IPS-NIHi11 (cell line): ENCODE measurements around the gene TGM3.

Experiments
- DNase-seq: peaks from one replicate; pipeline ENCODE4 v3.0.0; 2012; ENCODE audit warnings: mixed read lengths, low spot score

Gene TGM3

DNA sequence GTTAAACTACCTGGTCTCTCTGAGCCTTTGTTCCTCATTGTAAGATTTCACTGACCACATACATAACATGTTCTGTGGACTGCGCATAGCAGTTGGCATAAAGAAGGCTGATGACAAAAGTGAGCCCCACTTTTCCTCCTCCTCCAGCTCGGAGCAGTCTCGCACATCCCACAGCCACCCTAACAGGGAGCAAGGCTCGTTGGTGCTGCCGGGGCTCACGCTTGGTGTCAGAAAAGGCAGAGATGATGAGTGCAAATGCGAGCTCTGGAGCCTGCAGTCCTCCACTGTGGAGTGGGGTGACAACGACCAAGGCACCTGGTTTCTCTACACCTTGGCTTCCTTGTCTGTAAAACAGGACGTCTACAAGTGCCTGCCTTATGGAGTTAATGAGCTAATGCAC is 9.7 kb downstream of the TGM3 start:
- DNase-seq, result no peak

GRCh38 chr20:2305946-2306345 is 10.1 kb downstream of the TGM3 start:
- DNase-seq, result no peak

GRCh38 chr20:2307136-2307535 is 11.3 kb downstream of the TGM3 start:
- no peak for DNase-seq

DNA sequence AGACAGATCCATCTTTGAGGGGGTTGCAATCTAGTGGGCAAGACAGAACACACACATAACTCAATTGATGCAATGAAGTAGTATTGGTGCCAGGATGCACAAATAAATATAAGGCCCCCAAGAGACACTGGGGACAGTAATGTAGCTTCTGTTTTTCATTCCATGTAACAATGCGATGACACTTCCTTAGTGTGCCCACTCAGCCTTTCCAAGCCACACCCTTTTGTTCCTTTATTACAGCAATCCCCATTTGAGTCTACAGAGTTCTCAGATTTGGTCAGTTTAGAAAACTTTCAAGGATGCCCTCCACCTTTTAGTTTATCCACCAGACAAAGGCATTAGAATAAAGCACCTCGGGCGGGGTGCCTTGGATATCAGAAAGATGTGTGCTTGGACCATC is 15.5 kb downstream of the TGM3 start:
- no peak for DNase-seq

- DNase-seq, result no peak
These were observed 17.1 kb downstream of the TGM3 start for GRCh38 chr20:2312876-2313275.

DNA sequence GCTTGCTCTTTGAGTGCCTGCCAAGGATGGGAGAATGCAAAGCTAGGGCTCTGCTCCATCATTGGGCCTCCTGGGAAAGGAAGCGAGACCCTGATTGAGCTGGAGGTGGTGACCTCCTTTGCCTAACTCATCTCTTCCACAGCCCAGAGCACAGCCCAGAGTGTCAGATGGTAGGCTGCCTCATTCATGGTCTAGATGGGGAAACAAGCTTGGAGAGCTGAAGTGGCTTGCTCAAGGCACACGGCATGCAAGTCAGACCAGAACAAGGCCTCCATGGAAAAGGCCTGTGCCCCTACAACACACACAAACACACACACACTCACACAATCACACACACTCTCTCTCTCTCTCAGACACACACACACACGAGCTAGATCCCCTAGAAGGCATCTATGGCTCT is 17.5 kb downstream of the TGM3 start:
- DNase-seq, result no peak

DNA sequence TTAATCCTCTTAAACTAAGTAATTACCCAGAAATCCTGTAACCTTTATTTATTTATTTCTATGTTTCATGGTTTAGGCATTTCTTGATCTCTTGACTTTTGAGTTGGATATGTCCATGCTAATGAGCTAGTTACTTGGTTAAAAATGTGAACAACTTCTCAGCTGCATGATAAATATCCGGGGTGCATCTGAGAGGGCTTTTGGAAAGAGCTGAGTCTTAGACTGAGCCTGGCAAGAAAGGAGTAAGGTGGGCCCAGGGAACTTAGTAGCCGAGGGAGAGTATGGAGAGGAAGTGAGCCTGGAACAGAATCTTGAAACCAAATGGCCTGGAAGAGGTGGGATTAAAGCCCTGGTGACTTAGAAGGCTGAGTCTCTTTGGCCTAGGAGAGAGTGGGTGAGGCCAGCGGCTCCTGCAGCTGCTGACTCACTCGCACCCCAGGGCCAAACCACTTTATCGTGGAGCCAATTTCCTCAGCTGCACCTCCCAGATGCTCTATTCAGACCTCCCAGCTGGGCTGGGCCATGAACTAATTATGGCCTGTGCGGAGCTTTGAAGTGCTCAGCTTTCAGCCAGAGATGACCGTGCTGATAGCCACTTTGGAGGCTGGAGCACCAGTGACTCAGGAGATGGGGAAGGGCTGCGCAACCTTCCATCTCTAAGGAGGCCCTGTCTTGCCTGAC is 19.1 kb downstream of the TGM3 start:
- DNase-seq, result no peak

- DNase-seq, result no peak
These were observed 19.6 kb downstream of the TGM3 start for GRCh38 chr20:2315440-2315778.

GRCh38 chr20:2316847-2317495 is 21.2 kb downstream of the TGM3 start:
- no peak for DNase-seq

DNA sequence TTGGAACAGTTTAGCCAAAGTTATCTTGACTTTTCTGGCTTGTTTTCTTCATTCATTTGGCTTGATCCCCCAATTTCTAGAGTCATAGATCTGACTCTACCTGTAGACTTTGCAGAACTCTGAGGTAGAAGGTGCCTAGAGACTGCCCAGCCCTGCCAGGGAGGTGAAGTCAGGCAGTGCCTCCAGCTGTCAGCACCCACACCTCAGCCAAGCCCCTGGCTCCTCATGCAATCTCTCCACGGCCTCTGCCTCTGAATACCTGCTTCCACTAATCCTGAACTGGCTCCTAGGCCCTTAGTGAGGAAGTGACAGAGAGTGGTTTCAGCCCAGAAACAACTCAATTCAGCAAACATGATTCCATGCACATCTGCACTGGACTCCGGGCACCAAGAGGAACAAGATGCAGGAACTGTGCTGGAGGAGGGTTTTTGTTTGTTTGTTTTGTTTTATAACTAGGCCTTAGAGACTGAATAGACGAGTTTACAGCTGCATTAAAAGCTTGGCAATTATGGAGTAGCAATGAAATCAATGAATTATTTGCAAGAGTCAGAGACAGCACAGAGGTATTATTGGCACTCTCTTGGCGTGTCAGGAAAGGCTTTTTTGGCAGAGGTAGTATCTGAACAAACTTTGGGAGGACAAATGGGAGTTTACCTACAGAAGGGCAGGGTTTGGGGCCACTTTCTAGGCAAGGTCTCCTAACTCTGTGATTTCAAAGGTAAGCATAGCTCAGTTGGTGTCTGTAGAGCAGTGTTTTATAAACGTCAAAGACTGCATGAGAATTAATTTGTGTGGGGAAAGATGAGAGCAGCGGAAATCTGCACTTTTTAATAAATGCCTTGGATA is 25.2 kb downstream of the TGM3 start:
- no peak for DNase-seq

DNA sequence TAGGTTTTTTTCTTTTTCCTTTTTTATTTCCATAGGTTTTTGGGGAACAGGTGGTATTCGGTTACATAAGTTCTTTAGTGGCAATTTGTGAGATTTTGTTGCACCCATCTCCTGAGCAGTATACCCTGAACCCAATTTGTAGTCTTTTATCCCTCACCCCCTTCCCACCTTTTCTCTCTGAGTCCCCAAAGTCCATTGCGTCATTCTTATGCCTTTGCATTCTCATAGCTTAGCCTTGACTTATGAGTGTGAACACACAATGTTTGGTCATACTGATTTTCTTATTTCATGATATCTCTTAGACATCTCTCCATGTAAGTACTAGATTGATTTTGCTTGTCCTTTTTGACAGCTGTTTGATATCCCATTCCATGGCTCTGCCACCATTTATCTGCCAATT is 27.2 kb downstream of the TGM3 start:
- DNase-seq, result no peak

- no peak for DNase-seq
These were observed 30.2 kb downstream of the TGM3 start for GRCh38 chr20:2326046-2326445.

DNA sequence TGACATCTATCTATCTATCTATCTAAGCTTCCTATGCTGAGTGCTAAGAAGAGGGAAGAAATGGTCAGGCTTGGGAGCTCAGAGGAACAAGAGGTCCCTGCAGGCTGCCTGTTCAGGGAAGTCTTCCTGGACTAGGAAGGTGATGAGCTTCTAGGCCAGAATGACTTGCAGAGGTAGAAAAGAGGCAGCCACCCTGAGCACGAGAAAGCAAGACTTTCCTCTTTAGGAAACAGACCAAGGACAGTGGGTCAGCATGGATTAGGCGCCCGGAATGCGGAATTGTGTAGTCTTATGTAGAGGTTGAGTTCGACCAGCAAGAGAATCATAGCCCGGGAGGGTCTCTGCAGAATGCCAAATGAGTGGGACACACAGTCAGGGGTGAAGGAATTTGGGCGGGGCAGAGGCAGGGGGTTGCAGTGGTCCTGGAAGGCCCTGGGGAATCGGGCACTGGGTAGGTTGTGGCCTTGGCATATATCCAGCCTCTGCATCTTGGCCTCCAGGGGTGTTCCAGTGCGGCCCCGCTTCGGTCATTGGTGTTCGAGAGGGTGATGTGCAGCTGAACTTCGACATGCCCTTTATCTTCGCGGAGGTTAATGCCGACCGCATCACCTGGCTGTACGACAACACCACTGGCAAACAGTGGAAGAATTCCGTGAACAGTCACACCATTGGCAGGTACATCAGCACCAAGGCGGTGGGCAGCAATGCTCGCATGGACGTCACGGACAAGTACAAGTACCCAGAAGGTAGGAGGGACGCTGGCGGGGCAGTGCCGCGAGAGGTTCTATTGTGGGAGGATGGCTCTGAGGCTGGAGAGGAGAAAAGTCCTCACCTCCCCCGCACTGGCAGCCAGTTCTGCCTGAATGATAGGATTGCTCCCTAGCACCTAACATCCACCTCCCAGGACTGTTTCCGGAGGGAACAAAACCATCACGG is 32.1 kb downstream of the TGM3 start:
- DNase-seq, result no peak

DNA sequence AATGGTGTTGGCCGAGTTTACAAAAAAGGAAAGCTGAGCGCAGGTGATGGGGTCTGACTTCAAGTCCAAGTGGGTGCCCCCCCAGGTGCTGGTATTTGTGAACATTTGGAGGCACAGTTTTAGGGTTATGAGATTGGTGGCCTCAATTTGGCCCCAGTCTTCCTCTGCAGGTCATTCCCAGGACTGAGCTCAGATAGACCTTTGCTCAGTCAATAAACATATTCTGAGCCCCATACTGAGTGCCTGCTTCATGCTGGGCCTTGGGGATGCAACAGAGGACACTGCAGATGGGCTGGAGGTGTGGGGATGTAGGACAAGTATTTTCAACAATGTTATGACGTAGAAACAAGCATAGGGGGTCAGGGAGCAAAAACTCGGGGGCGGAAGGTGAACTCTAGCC is 33.5 kb downstream of the TGM3 start:
- DNase-seq, result no peak

- DNase-seq, result no peak
These were observed 34.4 kb downstream of the TGM3 start for GRCh38 chr20:2330090-2330695.

DNA sequence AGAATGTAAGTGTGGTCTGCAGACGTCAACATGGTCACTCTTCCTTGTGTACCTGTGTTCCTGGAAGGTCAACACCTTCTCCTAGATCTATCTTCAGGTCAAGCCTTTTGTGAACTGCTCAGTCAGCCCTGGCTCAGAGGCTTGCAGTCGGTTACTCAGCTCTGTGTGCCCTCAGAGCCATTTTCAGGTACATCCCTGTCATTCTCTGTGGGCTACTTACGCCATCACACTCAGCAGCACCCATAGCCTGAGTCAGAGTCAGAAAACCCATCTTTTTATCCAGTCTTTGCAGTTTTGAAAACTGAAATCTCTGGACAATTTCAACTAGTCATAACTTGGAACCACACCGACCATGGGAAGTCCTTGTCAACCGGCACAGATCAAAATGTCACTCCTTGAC is 35.3 kb downstream of the TGM3 start:
- DNase-seq, result no peak

DNA sequence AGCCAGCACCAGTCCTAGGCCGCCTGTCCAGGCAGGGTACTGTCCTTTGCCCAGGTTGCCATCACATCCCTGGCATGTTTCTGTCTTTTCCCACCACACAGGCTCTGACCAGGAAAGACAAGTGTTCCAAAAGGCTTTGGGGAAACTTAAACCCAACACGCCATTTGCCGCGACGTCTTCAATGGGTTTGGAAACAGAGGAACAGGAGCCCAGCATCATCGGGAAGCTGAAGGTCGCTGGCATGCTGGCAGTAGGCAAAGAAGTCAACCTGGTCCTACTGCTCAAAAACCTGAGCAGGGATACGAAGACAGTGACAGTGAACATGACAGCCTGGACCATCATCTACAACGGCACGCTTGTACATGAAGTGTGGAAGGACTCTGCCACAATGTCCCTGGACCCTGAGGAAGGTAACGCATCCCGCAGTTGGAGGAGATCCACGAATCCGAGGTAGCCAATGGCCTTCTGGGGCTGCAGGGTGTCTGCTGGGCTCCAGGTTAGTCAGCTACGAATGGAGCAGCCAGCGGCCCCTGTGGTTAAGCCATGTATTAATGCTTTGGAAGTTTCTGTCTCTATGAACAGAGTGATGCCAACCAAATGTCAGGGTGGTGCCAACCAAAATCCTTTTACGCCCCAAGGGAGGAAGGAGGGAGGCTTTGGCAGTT is 36.2 kb downstream of the TGM3 start:
- no peak for DNase-seq

- DNase-seq, result no peak
These were observed 36.9 kb downstream of the TGM3 start for GRCh38 chr20:2332711-2333110.

- no peak for DNase-seq
These were observed 38.0 kb downstream of the TGM3 start for GRCh38 chr20:2333821-2334220.

DNA sequence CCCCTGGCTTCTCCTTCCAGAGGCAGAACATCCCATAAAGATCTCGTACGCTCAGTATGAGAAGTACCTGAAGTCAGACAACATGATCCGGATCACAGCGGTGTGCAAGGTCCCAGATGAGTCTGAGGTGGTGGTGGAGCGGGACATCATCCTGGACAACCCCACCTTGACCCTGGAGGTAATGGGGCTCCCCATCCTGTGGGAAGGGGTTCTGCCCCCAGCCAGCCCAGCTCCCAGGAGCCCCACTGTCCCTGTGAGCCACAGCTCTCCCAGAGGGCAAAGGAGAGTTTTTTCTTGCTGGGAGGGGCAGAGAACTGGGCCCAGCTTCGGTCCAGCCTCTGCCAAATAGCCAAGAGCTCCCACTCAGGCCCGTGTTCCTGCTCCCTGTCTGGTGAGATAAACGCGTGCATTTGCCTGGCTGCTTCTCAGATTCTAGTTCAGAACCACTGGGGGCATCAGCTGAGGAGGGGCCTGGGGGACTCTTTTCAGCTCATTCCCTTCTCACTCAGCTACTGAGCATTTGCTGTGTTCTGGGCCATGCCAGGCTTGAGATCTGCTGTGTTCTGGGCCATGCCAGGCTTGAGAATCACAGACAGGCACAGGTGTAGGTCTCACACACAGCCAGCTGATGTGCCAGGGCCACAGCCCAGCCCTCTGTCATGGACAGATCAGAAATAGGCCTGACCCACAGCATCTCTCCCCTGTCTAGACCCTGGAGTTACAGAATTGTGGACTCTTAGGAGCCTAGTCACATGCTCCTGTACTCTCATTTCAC is 39.5 kb downstream of the TGM3 start:
- DNase-seq, result no peak
